Activated effector memory CD4-positive, alpha-beta T cell treated with Interleukin-2 at 50 U/mL for 16 hours (primary cell): ENCODE measurements around the gene SASH3.

ENCODE experiments used
- DNase-seq: peaks from one replicate; pipeline ENCODE4 v3.0.0-alpha.2; 2020

The SASH3 gene

GRCh38 chrX:129818123-129818522 lies 38.4 kb downstream of the SASH3 start:
- DNase-seq = no peak

DNA sequence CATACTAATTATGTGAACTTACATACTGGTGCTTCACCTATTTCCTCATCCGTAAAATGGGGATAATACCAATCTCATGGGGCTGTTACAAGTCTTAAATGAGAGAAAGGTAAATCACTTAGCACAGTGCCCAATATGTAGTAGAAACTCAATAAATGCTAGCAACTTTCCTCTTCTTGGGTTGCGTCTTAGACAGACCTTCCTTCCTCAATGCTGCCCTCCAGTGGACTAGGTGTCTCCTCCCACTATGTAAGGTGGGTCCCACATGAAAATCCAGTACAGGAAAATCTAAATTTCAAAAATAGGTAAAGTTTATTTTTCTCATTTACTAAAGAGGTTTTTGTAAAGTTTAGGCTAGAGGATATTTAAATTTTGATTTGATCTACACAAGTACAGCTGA lies 43.4 kb downstream of the SASH3 start:
- DNase-seq = no peak

- DNase-seq = no peak
Measured at GRCh38 chrX:129823522-129823921, 43.8 kb downstream of the SASH3 start.

- no peak for DNase-seq
Measured at GRCh38 chrX:129824620-129825019, 44.9 kb downstream of the SASH3 start.

DNA sequence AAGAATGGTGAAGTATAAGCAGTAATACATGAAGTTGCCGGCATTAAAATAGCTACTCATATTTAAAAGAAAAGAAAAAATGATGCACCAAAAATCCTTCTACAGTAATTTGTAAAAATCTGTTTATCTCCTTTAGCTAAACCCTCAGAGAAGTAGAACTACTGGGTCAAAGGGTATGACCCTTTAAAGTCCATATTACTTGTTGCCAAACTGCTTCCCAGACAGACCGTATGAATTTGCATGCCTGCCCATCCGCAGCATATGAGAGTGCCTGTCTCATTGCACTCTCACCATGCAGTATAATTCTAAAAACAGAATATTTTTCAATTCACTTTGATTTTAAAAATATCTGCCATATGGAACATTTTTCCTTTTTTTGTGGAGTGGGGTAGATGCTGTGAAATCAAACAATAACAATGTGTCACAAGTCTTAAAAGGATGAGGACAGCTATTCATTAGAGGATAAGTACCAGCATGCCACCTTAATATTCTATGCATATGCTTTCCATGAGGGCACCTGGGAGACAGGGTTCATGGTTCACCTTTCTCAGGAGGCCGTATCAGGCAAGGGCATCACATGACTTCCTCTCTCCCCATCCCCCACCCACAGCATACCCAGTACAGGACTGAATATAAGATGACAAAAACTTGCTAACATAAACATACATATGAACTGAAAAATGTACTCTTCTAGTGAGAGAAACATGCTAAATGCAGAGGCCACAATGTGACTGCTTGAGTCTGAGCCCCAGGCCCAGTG lies 46.2 kb downstream of the SASH3 start:
- no peak for DNase-seq

DNA sequence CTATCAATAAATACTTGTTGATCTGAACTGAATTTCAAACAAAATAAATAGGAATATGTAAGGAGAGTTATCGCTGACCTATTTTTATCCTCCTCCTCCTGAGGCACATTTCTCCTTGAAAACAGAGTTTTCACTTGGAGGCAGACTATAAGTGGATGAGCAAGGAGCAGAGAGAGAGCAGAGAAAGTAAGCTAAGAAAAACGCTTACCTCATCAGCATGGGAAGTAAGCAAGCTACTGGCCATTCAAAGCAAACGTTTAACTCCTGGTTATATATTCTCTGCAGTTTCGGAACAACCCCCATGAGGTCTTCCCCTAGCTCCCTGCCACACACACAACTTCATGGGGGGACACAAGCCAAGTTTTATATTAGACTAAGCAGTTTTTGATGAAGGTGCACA lies 50.7 kb downstream of the SASH3 start:
- no peak for DNase-seq

DNA sequence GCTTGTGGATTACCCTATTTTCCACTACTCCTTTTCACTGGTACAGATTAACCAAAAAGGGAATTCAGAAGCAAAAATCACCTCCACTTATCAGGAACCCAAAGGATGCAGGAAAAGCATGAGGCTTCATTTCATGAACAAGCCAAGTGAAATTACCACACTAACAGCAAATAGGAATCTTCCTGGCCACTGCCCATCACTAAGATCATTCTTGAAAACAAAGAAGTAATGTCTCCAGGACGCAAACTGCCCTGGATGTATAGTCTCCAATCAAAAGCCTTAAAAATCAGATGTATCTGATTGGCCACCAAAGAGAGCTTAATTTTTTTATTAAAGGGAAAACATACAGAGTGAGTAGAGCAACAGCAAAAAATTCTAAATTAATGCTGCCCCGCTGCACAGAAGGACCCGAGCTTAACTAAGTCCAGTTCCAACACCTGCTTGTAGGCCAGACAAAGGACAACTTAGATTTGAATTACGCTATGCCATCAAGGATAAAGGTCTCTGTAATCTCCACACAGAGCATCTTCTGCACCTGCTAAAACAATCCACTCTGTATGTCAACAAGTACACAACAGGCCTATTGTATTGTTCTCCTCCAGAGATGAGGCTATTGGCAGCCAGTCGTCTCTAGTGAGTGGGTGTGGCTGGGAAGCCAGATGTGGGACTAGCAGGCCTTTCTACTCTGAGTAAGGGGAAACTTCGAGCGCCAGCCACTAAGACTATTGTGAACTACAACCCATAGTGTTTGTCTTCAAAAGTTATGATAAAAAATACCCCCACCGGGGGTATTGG lies 51.5 kb downstream of the SASH3 start:
- no peak for DNase-seq

DNA sequence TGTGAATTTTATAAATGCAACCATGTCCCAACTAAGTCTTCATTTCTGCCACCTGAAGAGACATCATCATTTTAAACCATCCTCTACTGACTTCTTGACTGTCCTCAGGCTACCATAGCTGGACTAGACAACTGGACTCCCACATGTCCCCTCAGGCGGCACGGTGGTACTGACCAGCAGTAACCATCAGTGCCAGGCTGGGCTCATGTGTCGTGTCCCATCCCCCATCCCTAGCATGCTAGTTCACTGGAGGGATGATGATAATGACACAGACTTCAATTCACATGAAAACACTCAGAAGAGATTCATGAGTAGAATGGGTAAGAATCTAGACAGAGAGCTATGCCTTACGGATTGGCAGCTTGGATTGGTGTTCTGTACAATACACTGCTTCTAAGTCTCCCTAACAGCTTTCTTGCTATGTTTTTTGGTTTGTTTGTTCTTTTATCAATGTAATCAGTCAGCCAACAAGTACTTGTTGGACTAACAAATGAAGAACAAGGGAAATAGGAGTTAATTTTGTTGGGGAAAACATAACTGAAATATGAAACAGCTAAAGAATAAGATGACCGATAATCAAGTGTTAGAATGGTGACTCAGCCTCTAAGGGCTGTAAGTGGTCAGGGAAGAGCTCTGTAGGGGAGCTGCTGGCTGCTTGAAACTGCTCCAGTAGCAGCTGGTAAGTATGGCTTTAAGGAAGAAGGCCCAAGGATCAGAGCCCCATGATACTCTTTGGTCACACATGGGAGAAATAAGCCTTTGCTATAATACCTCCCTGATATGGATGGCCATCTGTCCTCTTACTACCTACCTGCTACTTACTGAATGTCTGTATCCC lies 53.6 kb downstream of the SASH3 start:
- no peak for DNase-seq

GRCh38 chrX:129836827-129837226 lies 57.1 kb downstream of the SASH3 start:
- no peak for DNase-seq

DNA sequence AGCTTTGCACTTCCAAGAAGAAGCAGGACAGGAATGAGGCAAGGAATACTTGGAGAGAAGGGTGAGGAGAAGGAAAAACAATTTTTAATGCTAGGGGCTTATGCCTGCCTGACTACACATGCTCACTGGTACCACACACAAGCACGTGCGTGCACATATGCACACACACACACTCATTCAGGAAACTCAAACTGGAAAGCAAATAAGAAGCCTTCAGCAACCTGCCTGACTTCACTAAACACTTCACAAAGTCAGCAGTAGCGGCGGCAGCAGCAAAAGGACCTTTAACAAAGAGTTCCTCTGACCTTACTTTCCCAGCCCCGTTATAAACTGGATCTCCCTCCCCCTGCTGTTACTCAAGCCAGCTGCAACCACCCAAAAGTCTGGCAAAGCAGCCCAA lies 60.6 kb downstream of the SASH3 start:
- no peak for DNase-seq

DNA sequence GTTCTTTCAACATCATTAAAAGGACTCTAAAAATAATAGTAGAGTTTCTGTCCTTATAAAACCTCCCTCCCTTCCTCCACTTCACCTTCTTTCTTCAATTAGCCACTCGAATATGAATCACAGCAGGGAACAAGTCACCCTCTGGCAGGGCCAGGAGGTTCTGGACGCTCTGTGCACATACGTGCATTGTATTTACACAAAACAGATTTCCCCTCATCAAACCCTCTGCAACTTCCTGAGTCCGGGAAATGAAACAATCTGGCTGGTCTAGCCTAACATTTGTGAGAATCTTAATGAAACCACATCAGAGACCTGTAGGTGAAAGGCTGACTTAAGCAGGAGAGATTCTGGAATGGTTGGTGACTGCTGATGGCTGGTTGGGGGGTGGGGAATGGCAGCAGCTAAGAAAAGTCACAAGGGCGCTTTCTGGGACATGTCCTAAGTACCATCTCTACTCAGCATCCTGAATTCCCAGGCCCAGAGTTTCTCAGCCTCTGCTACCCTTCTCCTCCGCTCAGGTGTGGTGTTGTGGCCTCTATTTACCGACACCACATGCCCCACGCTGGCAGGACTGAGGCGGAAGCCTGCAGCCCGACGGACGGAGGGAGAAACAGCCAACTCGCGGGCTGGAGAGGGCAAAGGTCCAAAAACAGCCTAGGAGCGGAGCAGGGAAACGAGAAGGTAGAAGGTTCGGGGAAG lies 62.9 kb downstream of the SASH3 start:
- no peak for DNase-seq

GRCh38 chrX:129843209-129843458 lies 63.4 kb downstream of the SASH3 start:
- no peak for DNase-seq

DNA sequence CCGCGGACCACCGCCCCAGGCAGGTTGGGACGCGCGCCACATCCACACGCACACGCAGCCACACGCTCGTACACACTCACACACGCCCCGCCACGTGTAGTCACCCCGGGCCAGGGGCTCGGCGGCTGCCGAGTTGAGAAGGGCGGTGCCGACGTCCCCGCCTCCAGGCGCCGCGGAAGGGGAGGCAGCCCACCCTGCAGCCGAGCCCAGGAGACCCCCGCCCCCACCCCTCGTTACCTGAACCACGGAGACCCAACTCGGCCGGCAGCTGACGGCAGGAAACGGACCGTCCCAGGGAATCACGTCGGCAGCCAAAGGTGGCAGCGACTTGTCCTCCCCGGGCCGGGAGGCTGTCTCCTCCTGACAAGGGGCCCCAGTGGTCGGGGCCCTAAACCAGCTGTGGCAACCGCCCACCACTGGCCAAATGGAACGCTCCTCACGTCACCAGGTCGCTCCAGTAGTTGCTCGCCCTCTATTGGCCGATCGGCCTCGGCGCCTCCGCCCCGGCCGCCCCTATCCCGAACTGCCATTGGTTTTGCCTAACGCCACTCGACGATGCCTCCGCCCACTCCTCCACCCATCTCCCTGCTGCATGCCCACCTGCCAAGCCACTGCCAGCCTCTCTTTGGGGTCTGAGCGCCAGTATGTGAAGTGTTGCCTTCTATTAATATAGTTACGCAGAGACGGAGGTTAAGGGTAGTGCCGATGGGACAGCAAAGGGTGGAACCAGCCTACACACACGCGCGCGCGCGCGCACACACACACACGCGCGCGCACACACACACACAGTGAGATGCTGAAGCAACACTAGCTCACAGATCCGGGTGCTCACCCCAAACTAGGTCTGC lies 63.9 kb downstream of the SASH3 start, which contains the start of gene ZDHHC9:
Gene ZDHHC9, minus strand, starts transcription at position 428 of the 848 bp plus-strand sequence. CDS start 1,941 bp downstream, outside the sequence.
- DNase-seq = peak; percentile 77
